ENCODE data around the gene WTIP.
"Not testable (repeated sequence)": the region's sequence is repeated elsewhere in the genome, so short reads cannot be mapped to it uniquely, and the experiment has no call there.

Gene WTIP

GRCh38 chr19:34480971-34481841, at the start of gene WTIP:
Gene WTIP, plus strand, starts transcription at chr19:34481758. Its CDS starts 217 bp downstream, at chr19:34481975.
- no peak for DNase-seq (ENCODE audit: low read depth in 2 of 2)

- no peak for DNase-seq (ENCODE audit: low read depth in 2 of 2)
Observed at GRCh38 chr19:34432797-34433196, 48.8 kb upstream of the WTIP start.

DNA sequence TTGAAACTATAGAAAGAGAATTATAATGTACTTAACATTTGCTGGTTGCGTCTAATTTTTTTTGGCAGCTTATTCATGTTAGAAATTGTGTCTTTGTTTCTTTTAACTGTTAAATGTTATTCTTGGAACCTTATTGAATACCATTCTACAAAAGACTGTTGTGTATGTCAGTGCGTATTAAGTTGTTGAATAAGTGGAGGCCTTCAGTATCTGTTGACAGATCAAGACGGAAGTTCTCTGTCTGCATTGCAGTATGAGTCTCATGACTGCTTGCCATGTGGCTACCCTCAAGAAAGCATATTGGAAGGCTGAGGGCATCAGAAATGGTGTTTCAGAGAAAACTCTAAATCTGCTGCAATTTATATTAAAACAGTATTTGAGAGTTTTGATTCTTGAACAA, 44.8 kb upstream of the WTIP start:
- DNase-seq (ENCODE audit: low read depth in 2 of 2) = no peak

- no peak for DNase-seq (ENCODE audit: low read depth in 2 of 2)
Observed at GRCh38 chr19:34448191-34448590, 33.4 kb upstream of the WTIP start.

GRCh38 chr19:34452723-34453122, 28.8 kb upstream of the WTIP start:
- DNase-seq (ENCODE audit: low read depth in 2 of 2) = no peak

GRCh38 chr19:34454091-34454490, 27.5 kb upstream of the WTIP start:
- DNase-seq (ENCODE audit: low read depth in 2 of 2) = no peak

DNA sequence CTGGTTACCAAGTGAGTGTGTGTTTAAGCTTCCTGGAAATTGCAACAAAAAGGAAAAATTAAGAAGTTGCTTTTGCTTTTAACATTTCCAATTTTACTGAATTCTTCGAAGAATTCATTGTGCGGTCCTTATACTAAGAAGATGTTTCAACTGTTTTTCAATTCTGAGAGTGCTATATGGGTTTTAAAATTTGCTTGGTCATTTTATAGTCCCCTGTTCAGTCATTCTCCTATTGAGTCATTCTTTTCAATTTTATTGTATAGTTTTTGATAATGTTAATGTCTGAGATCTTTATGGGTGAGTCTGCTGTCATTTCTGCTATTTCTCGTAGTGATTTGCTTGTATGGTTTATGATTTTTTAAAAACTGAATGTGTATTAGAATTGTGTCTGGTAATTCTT, 26.9 kb upstream of the WTIP start:
- DNase-seq (ENCODE audit: low read depth in 2 of 2) = no peak

- DNase-seq (ENCODE audit: low read depth in 2 of 2) = not testable (repeated sequence)
Observed at GRCh38 chr19:34455783-34456480, 25.6 kb upstream of the WTIP start.

- DNase-seq (ENCODE audit: low read depth in 2 of 2) = no peak
Observed at GRCh38 chr19:34457446-34457845, 24.1 kb upstream of the WTIP start.

- no peak for DNase-seq (ENCODE audit: low read depth in 2 of 2)
Observed at GRCh38 chr19:34458677-34459076, 22.9 kb upstream of the WTIP start.

DNA sequence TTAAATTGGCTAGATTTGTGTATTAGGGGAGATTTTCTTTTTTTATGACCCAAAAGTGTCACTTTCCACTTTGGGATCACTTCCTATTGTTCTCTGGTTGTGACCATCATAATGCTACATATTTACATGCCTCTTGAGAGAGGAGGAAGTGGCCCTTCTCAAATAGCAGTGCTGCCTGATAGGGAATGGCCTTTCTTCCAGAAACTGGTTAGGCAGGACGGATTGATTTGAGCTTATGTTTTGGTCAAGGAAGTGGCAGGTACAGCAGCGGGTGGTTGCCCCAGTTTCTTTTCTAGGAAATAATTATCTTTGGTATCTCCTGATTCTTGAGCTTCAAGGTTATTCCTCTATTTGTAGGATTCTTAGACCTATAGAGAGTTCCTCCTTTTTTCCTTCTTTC, 21.9 kb upstream of the WTIP start:
- DNase-seq (ENCODE audit: low read depth in 2 of 2) = no peak

DNA sequence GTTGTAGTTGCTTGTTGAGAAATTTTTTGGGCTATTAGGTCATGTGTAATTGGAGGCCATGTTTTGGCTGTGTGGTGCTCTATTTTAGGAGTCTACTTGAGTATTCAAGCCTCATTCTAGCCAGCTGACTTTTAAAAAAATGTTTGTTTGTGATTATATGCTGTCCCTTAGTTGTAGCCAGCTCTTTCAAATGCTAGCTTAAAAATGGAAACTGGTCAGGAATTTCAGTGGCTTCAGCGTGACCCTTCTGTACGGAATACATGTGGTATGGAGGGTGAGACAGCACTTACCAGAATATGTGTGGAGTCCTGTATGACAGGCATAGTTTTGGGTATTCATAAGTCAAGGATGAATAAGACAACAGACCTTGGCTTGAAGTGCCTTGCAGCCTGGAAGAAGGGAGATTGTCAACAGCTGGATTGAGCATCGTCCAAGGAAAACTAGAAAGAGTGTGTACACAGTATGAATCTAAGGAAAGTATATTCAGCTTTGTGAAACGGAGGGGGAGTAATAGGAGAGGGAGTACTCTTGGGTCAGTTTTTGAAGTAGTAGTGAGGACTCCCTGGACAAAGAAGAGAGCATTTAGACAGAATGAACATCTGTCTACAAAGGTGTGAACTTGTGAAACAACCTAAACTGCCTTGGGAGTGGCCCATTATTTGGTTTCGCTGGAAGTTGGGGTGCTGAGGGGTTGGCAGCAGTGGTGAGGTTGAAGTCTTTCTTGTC, 20.0 kb upstream of the WTIP start:
- no peak for DNase-seq (ENCODE audit: low read depth in 2 of 2)

GRCh38 chr19:34464785-34465184, 16.8 kb upstream of the WTIP start:
- not testable (repeated sequence) for DNase-seq (ENCODE audit: low read depth in 2 of 2)

GRCh38 chr19:34468409-34468808, 13.1 kb upstream of the WTIP start:
- no peak for DNase-seq (ENCODE audit: low read depth in 2 of 2)

DNA sequence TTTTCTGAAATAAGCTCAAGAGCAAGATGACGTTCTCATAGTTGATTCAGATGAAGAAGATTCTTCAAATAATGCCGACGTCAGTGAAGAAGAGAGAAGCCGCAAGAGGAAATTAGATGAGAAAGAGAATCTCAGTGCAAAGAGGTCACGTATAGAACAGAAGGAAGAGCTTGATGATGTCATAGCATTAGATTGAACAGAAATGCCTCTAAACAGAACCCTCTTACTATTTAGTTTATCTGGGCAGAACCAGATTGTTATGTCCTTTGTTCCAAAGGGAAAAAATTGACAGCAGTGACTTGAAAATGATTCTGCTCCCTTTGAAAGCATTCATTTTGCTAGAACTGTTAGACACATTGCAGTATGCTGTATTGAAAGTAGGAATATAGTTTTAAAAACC, 12.5 kb upstream of the WTIP start:
- not testable (repeated sequence) for DNase-seq (ENCODE audit: low read depth in 2 of 2)

DNA sequence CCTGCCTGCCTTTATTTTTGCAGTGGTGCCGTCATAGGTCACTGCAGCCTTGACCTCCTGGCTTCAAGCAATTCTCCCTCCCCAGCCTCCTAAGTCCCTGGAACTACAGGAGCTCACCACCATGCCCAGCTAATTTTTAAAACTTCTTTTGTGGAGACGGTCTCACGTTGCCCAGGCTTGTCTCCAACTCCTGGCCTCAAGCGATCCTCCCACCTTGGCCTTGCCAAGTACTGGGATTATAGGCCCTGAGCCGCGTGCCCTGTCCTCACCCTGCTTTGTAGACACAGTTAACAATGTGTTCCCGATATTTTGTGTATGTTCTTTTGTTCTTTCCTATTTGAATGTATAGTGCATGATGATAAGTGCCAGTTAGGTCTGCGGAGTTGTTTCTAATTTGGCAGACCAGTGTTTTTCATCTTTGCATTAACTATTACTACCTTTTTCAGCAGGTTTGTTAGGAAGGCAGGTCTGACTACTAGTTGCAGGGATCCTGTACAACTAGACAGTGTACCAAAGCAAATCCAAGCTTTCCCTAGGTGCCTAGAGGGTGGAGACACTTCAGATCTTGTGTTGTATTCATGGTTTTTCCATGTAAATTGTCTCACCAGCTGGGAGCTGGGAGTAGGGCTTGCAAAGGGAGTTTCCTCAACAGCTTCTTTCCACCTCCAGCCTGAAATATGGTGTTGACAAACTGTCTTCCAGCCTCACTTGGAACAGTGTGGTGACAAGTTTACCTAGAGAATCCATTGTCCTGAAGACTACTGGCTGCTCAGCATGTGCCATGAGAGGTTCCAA, 9.5 kb upstream of the WTIP start:
- no peak for DNase-seq (ENCODE audit: low read depth in 2 of 2)

DNA sequence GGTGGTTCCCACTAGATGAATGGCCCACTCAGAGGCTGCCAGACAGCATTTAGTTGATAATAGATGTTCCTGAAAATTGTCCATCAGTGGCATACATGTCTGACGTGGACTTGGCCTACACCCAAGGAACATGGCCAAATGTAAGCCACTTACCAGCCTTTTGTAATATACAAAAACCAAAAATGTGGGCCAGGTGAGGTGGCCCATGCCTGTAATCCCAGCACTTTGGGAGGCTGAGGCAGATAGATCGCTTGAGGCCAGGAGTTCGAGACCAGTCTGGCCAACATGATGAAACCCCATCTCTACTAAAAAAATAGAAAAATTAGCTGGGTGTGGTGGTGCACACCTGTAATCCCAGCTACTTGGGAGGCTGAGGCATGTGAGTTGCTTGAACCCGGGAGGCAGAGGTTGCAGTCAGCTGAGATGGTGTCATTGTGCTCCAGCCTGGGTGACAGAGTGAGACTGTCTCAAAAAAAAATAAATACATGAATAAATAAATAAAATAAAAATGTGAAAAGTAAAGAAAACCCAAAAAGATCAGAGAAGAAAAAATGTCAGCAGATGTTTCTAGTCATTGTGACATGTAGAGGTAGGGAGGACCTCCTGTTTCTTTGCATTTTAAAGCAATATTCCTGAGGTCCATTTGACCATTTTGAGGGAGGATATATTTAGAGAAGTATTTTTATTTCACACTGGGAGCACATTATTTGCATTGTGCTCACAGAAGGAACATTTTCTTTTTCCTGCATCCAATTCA, 7.1 kb upstream of the WTIP start:
- DNase-seq (ENCODE audit: low read depth in 2 of 2) = no peak

DNA sequence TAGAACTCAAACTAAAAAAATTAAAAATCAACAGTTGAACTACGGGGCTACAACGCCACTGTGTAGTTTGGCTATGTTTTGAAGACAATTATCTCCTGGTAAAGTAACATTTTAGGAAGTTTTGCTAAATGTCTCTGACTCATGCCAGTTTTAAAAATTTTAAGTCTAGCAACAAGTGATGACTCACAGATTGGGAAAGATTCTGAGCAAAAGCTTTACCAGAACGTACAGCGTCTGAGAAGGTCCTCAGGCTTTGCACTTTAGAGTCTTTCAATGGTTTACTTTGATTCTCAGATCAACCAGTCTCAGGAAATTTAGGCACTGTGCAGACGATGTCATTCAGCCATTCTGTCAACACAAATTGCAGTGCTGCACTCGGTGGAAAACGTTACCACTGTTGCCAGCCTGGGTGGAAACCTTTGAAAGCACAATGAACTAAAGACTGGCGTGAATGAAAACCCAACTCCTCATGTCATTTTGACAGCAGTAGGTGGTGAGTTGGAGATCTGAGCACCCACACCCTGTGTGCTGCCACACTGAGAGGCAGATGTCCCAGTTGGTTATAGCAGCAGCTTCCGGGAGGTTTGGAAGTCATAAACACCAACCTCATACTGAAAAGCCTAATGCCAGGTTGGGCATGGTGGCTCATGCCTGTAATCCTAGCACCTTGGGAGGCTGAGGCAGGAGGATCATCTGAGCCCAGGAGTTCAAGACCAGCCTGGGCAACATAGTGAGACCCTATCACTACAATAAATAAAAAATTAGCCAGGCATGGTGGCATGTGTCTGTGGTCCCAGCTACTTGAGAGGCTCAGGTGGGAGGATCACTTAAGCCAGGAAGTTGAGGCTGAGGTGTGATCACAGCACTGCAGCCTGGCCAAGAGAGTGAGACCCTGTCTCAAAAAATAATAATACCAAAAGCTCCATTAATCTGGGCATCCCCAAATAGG, 6.3 kb upstream of the WTIP start:
- no peak for DNase-seq (ENCODE audit: low read depth in 2 of 2)

- no peak for DNase-seq (ENCODE audit: low read depth in 2 of 2)
Observed at GRCh38 chr19:34475975-34476594, 5.5 kb upstream of the WTIP start.

Measured in stimulated activated CD8-positive, alpha-beta memory T cell treated with anti-CD3 and anti-CD28 coated beads, Interleukin-2, amount 100 ng/mL, for 1 hour (primary cell).